DND-41 (cell line): ENCODE data around the gene SLC11A1.

Experiments
- ATAC-seq: fragments of 200-7000 bp; cut with Tn5 transposase; 3 replicates; pipeline ENCODE4 v1.9.1; 2021; ENCODE audit warnings: low read depth; ENCODE audit not compliant: insufficient read depth
- DNase-seq: peaks from one replicate; pipeline ENCODE4 v3.0.0-alpha.2; 2020
- H2AFZ ChIP-seq: 2 replicates; pipeline ENCODE4 v1.6.0; 2012; ENCODE audit warnings: low read depth, low read length
- H3K27ac ChIP-seq: 2 replicates; pipeline ENCODE4 v1.5.1; 2012; ENCODE audit warnings: low read length, inconsistent platforms
- H3K27me3 ChIP-seq: fragments of 200-600 bp; sonication (generic); 2 replicates; pipeline ENCODE4 v1.6.0; 2012; ENCODE audit warnings: low read length, mild to moderate bottlenecking, inconsistent platforms; ENCODE audit not compliant: insufficient read depth, poor library complexity
- H3K36me3 ChIP-seq: 2 replicates; pipeline ENCODE4 v1.5.1; 2012; ENCODE audit warnings: low read length, inconsistent platforms; ENCODE audit not compliant: insufficient read depth
- H3K4me1 ChIP-seq: 2 replicates; pipeline ENCODE4 v1.5.1; 2012; ENCODE audit warnings: mild to moderate bottlenecking, low read length; ENCODE audit not compliant: insufficient read depth
- H3K4me2 ChIP-seq: 2 replicates; pipeline ENCODE4 v1.6.0; 2012; ENCODE audit warnings: mild to moderate bottlenecking, moderate library complexity, low read length, inconsistent platforms; ENCODE audit not compliant: insufficient read depth
- H3K4me3 ChIP-seq, 2 experiments: fragments of 200-600 bp in 1 of 2; shearing (Covaris generic) in 1 of 2; 2 replicates each; pipeline ENCODE4 v1.5.1; 2012 to 2016; ENCODE audit warnings: inconsistent platforms in 2 of 2, low read length in 2 of 2, mild to moderate bottlenecking in 2 of 2, low read depth in 1 of 2, moderate library complexity in 1 of 2
- H3K79me2 ChIP-seq: 2 replicates; pipeline ENCODE4 v1.6.0; 2012; ENCODE audit warnings: low read length, inconsistent platforms; ENCODE audit not compliant: insufficient read depth
- H3K9ac ChIP-seq: 2 replicates; pipeline ENCODE4 v1.6.0; 2012; ENCODE audit warnings: low read depth, mild to moderate bottlenecking, inconsistent platforms, low read length, moderate library complexity
- H3K9me3 ChIP-seq: 2 replicates; pipeline ENCODE4 v1.5.1; 2012; ENCODE audit warnings: low read length, moderate library complexity, mild to moderate bottlenecking, inconsistent platforms; ENCODE audit not compliant: insufficient read depth, severe bottlenecking
- H4K20me1 ChIP-seq: 2 replicates; pipeline ENCODE4 v1.6.0; 2012; ENCODE audit warnings: low read length; ENCODE audit not compliant: insufficient read depth
- EZH2 ChIP-seq: IDR thresholded peaks from 3 replicates; pipeline ENCODE4 v1.6.1; 2012; ENCODE audit warnings: borderline replicate concordance, low read depth, mild to moderate bottlenecking, moderate library complexity, low read length, inconsistent platforms; ENCODE audit not compliant: severe bottlenecking
- TF ChIP-seq, protein P1 (sequence below): IDR thresholded peaks from 2 replicates; pipeline ENCODE4 v1.5.1; 2012; ENCODE audit warnings: borderline replicate concordance, low read length, moderate library complexity, mild to moderate bottlenecking; ENCODE audit not compliant: poor library complexity, severe bottlenecking; ENCODE audit errors: extremely low read depth

Gene SLC11A1

DNA sequence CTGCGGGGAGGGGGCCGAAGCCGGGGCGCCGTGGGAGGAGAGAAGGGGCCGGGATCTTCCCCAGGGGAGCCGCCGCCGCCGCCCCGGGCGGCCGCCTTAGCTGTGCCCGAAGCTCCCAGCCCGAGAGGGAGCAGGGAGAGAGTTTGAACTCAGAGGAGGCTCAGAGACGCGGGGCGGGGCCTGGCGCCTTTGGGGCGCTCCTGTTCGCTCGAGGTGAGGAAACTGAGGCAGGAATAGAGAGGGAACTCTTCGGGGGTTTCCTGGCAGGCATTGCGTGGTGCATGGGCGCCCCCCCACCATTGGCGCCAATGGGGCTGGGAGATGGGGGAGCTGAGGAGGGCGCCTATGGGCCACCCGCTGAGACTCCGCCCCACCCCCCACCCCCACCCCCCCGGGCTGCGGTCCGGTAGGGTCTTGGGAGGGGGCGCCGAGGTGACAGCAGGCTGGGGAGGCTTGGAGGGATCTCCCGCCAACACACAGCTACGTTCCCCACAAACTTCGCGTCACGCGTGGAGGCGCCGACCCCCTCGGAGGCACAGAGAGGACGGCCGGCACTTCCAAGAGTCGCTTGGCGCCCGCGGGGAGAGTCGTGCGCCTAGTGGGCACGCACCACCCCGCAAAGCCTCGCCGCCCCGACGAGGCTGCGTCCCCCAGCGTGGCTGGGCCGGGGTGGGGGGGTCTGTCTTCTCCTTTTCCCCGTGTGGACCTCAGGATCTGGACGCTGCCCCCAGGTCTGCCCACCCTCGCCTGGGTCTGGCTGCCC is 18.3 kb downstream of the SLC11A1 start:
- DNase-seq (peak; percentile 67), ATAC-seq (peak; percentile 5; the same call in 2 of the 3 replicates)
- H3K27me3 ChIP-seq, result no peaks in the 10 kb centered on the region
- H3K36me3 ChIP-seq, result peaks cover 40% of the 10 kb centered on the region
- peaks cover 56% of the 10 kb centered on the region for H3K79me2 ChIP-seq
- peak overlapping the region; percentile 66 for H2AFZ ChIP-seq
- no peaks in the 10 kb centered on the region for H3K9me3 ChIP-seq
- H3K27ac ChIP-seq, result peak overlapping the region; percentile 85
- H4K20me1 ChIP-seq, result peaks cover 22% of the 10 kb centered on the region
- H3K4me1 ChIP-seq, result peaks cover 71% of the 10 kb centered on the region
- H3K9ac ChIP-seq, result peak overlapping the region; percentile 90
- H3K4me3 ChIP-seq, result peak overlapping the region; percentile 75 to 79; a peak in 3 of 4 replicates
- H3K4me2 ChIP-seq, result peak overlapping the region; percentile 81
- TF ChIP-seq EZH2, result no peak
- TF ChIP-seq, protein P1, sequence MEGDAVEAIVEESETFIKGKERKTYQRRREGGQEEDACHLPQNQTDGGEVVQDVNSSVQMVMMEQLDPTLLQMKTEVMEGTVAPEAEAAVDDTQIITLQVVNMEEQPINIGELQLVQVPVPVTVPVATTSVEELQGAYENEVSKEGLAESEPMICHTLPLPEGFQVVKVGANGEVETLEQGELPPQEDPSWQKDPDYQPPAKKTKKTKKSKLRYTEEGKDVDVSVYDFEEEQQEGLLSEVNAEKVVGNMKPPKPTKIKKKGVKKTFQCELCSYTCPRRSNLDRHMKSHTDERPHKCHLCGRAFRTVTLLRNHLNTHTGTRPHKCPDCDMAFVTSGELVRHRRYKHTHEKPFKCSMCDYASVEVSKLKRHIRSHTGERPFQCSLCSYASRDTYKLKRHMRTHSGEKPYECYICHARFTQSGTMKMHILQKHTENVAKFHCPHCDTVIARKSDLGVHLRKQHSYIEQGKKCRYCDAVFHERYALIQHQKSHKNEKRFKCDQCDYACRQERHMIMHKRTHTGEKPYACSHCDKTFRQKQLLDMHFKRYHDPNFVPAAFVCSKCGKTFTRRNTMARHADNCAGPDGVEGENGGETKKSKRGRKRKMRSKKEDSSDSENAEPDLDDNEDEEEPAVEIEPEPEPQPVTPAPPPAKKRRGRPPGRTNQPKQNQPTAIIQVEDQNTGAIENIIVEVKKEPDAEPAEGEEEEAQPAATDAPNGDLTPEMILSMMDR, result no peak

DNA sequence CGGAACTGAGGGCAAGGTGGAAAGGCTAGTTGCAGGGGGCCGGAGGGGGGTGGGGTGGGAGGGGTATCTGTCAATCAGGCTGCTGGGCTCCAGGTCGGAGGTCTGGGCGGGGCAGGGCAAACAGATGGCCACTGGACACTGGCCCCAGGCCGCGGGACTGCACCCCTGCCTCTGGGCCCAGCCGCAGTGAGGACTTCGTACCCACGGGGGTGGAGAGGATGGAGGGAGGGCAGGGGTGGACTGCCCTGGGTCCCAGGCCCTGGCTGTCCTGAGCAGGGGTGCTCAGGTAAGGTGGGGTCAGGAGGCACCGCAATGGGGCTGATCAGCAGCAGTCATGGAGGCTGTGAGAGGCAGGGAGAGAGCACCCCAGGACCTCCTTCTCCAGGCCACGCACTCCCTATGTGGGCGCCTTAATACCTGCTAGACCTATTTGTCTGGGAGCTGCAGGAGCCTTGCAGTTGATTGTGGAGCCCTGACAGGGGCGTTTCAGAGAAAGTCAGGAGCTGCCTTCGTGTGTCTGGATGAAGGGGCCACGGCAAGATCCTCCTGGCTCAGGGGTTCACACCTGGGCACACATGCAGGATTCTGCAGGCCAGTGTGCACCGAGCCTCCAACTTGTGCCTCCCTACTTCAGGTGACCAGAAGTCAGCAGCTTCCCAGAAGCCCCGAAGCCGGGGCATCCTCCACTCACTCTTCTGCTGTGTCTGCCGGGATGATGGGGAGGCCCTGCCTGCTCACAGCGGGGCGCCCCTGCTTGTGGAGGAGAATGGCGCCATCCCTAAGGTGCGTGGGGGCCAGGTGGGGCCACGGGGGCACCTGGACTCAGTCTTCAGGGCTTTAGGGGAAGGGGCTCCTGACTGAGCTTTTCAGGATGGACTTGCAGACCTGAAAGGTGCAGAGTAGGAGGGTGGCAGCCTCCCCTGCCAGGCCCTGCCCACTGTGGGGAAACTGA is 19.1 kb downstream of the SLC11A1 start:
- Histone ChIP-seq H3K79me2 (peaks cover 56% of the 10 kb centered on the region), H3K4me2 (peak overlapping the region; percentile 81), H2AFZ (no peak overlapping the region), H3K4me3 (peak overlapping the region; percentile 75 to 79; a peak in 3 of 4 replicates), H3K27me3 (no peaks in the 10 kb centered on the region), H3K9ac (peak overlapping the region; percentile 90), H3K27ac (peak overlapping the region; percentile 46), H3K36me3 (peaks cover 40% of the 10 kb centered on the region), H3K4me1 (peaks cover 74% of the 10 kb centered on the region), H4K20me1 (peaks cover 22% of the 10 kb centered on the region), H3K9me3 (no peaks in the 10 kb centered on the region)
- DNase-seq (no peak), ATAC-seq (no peak)
- TF ChIP-seq EZH2, result no peak
- TF ChIP-seq, protein P1, result no peak

DNA sequence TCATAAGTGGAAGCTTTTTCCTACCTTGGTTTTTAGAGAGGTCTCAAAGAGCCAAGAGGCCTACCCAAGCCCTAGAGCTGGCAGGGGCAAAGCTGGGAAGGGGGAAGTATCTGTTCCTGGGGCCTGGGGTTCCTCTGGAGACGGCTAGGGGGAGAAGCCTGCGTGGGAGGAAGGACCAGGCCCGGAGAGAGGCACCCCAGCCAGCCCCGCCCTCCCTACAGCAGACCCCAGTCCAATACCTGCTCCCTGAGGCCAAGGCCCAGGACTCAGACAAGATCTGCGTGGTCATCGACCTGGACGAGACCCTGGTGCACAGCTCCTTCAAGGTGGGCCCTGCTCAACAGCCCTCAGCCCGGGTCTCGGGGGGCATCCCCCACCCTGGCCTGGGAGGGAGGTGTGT is 19.8 kb downstream of the SLC11A1 start:
- Histone ChIP-seq H4K20me1 (peaks cover 22% of the 10 kb centered on the region), H2AFZ (no peak overlapping the region), H3K9me3 (no peaks in the 10 kb centered on the region), H3K36me3 (peaks cover 40% of the 10 kb centered on the region), H3K4me3 (no peak overlapping the region; a peak in 1 of 4 replicates), H3K79me2 (peaks cover 56% of the 10 kb centered on the region), H3K9ac (peak overlapping the region; percentile 90; the same call in 1 of the 2 replicates), H3K27ac (no peak overlapping the region), H3K27me3 (no peaks in the 10 kb centered on the region), H3K4me1 (peaks cover 73% of the 10 kb centered on the region), H3K4me2 (peak overlapping the region; percentile 81; the same call in 1 of the 2 replicates)
- DNase-seq, result no peak
- no peak for TF ChIP-seq EZH2
- TF ChIP-seq, protein P1, result no peak
- no peak for ATAC-seq
